GM21576 (cell line): ENCODE data around the gene COL1A1.

ENCODE experiments used
- ATAC-seq: cut with Tn5 transposase; IDR thresholded peaks from one replicate; pipeline ENCODE4 v1.9.1; 2021; ENCODE audit warnings: mild to moderate bottlenecking, moderate library complexity; ENCODE audit not compliant: unreplicated experiment

The COL1A1 gene

GRCh38 chr17:50213026-50214022, 11.9 kb upstream of the COL1A1 start:
- peak; percentile 74 for ATAC-seq

- no peak for ATAC-seq
Observed at GRCh38 chr17:50212121-50212843, 10.9 kb upstream of the COL1A1 start.

GRCh38 chr17:50211249-50212120, 10.1 kb upstream of the COL1A1 start:
- ATAC-seq, result no peak

- ATAC-seq, result no peak
Observed at GRCh38 chr17:50210240-50211225, 9.1 kb upstream of the COL1A1 start.

- ATAC-seq, result no peak
Observed at GRCh38 chr17:50209472-50210239, 8.2 kb upstream of the COL1A1 start.

GRCh38 chr17:50209133-50209471, 7.7 kb upstream of the COL1A1 start:
- ATAC-seq, result no peak

- ATAC-seq, result no peak
Observed at GRCh38 chr17:50208611-50209061, 7.2 kb upstream of the COL1A1 start.

GRCh38 chr17:50207792-50208567, 6.5 kb upstream of the COL1A1 start:
- no peak for ATAC-seq

- no peak for ATAC-seq
Observed at GRCh38 chr17:50207315-50207714, 5.9 kb upstream of the COL1A1 start.

GRCh38 chr17:50206604-50207293, 5.3 kb upstream of the COL1A1 start:
- ATAC-seq, result no peak

GRCh38 chr17:50205963-50206505, 4.6 kb upstream of the COL1A1 start:
- ATAC-seq, result no peak

GRCh38 chr17:50205111-50205962, 3.9 kb upstream of the COL1A1 start:
- no peak for ATAC-seq

GRCh38 chr17:50204431-50204830, 3.0 kb upstream of the COL1A1 start:
- ATAC-seq, result no peak

- ATAC-seq, result no peak
Observed at GRCh38 chr17:50203604-50204345, 2.3 kb upstream of the COL1A1 start.

- no peak for ATAC-seq
Observed at GRCh38 chr17:50203086-50203485, 1.7 kb upstream of the COL1A1 start.
